Activated CD8-positive, alpha-beta memory T cell treated with anti-CD3 and anti-CD28 coated beads, Interleukin-2, amount 50 U/mL, for 4 hours (primary cell): ENCODE results near the gene CCBE1.
"Not testable (repeated sequence)": the region's sequence is repeated elsewhere in the genome, so short reads cannot be mapped to it uniquely, and the experiment has no call there.

Experiments used
- DNase-seq: peaks from one replicate; pipeline ENCODE4 v3.0.0-alpha.2; 2020

Gene CCBE1

GRCh38 chr18:59675346-59675745, 21.9 kb downstream of the CCBE1 start:
- no peak for DNase-seq

DNA sequence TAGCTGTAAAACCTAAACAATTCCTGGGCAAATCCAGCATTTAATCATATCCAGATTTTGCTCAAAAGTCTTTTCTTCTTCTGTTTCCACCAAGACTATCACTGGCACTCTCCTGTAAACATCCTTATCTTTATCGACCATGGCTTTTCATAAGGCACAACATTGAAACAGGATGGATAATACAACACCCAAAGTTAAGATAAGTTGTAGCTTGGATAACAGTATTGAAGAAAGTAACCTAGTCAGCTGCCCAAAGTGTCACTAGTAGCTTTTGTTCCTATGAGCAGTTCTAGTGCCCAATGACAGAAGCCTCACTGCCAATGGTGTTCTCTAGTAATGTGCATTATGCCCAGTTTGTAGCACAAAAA, 22.3 kb downstream of the CCBE1 start:
- no peak for DNase-seq

DNA sequence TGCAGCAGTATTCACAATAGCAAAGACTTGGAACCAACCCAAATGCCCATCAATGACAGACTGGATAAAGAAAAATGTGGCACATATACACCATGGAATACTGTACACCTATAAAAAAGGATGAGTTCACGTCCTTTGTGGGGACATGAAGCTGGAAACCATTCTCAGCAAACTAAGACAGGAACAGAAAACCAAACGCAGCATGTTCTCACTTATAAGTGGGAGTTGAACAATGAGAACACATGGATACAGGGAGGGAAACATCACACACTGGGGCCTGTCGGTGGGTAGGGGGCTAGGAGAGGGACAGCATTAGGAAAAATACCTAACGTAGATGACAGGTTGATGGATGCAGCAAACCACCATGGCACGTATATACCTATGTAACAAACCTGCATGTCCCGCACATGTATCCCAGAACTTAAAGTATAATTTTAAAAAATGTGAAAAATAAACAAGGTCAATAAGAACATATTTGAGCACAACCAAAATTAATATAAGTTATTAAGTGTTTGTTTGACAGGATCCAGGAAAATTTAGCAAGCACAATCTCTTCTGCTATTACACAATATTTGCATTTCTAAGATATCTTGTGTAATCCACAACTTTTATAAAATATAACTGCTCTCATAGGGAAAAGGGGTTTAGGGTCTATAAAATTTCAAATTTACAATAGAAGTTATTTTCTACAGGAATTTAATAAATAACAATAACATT, 22.9 kb downstream of the CCBE1 start:
- no peak for DNase-seq

DNA sequence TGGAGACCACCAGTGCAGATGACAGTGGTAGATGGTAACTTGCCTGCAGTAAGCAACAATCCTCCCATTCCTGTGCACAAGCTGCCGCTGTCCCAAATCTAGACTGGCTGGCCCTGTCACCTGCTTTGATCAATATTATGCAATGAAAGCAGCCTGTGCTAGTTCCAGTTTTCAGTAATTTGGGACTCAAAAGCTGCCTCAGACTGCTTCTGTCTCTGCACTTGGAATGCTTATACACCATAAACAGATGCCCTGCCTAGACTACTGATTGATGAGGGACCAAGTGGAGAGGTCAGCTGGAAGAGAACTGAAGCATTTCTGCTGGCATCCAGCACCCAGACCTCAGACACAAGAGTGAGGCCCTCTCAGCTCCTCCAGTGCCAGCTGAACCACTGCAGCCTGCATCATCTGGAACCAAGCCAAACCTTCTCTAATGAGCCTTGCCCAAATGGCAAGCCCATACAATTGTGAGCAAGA, 24.9 kb downstream of the CCBE1 start:
- no peak for DNase-seq

- no peak for DNase-seq
Measured at GRCh38 chr18:59671551-59671950, 25.7 kb downstream of the CCBE1 start.

GRCh38 chr18:59669872-59670657, 27.2 kb downstream of the CCBE1 start:
- no peak for DNase-seq

DNA sequence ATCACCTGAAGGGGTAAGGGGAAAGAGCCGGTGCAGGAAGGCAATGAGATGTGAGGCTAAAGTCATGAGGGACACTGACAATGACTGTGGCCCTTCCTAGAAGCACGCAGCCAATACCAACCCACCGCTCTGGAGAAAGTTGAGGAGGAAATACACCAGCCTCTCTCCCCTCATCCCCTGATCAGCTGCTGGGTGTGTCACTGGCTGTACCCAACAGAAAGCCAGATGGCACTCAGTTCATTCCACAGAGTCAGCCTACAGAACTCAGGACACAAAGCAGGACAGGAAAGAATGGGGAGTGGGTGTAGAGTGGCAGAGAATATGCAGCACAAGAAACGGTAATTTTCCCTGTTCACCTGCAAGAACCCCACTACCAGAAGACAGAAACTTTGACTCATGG, 29.7 kb downstream of the CCBE1 start:
- no peak for DNase-seq

DNA sequence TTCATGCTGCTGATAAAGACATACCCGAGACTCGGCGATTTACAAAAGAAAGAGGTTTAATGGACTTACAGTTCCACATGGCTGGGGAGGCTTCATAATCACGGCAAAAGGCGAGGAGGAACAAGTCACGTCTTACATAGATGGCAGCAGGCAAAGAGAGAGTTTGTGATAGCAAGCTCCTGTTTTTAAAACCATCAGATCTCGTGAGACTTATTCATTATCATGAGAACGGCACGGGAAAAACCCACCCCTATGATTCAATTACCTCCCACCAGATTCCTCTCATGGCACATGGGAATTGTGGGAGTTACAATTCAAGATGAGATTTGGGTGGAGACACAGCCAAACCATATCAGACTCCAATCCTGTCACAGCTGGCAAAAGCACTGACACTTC, 31.2 kb downstream of the CCBE1 start:
- DNase-seq = not testable (repeated sequence)

DNA sequence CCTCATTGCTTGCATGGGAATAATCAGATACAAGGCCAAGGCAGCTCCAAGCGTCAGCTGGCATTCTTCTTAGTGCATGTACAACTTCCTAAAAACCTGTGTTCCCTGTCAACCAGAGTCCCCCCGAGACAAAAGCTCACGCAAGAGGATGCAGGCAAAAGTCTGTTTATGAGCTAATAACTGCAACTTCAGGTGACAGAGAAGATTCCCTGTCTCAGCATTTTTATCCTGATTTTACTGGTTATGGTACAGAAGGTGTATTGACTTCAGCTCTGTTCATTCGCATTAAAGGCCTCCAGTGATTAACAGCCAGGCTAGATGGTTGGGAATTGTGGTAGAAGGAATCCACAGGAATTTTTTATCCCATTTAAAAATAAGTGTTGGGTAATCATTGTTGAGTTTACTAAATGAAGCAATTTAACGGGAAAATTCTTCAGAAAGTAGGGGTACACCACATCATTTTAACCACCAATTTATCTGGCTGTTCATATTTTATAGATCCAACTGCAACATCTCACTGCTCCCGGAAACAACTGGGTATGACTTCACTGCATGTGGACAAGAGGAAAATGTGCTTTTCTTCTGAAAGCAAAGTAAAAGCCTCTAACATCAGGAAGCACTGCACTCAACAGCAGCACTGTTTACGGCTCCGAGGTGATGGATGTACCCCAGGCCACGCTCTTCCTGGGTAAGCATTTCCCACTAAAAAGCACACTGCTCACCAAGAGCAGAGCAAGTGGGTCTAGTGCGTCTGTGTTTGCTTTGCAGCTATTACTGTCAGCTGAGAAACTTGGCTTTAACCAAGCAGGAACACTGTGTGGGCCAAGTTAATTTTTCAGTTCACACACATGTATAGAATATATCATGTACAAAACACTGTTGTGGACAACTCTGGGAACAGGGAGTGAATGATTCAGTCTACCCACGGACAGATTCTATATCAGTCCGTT, 31.9 kb downstream of the CCBE1 start:
- DNase-seq = no peak

GRCh38 chr18:59664329-59664728, 32.9 kb downstream of the CCBE1 start:
- DNase-seq = no peak

GRCh38 chr18:59663096-59663495, 34.1 kb downstream of the CCBE1 start:
- DNase-seq = no peak

DNA sequence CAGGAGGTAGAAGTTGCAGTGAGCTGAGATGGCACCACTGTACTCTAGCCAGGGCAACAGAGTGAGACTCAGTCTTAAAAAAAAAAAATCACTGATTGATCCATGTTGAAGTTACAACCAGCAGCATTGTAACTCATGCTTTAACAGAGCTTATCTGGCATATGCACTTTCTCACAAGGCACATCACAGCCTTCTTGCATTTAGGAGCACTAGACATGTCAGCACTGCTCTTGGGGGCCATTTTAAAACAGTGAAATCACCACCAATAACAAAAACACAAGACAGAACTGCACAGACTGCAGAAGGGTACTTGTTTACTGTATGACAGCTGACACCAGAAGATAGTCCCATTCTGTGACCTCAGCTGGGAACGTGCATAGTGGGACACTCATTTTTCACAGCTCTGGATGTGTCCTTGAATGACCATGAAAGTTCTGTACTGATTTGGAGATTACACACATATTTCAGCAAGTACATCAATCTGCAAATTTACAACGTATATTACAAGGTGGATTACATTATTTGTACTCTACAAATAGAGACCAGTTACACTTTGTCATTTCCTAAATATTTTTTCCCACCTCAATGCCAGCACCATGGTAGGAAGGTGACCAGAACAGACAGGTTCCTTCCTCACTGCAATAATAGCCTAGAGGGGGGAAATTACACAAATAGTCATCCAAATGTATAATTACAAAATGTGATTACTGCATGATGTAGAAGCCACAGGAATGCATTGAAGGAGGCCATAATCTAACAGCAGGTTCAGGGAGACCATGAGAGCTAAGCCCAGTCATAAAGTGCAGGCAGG, 35.1 kb downstream of the CCBE1 start:
- DNase-seq = no peak

DNA sequence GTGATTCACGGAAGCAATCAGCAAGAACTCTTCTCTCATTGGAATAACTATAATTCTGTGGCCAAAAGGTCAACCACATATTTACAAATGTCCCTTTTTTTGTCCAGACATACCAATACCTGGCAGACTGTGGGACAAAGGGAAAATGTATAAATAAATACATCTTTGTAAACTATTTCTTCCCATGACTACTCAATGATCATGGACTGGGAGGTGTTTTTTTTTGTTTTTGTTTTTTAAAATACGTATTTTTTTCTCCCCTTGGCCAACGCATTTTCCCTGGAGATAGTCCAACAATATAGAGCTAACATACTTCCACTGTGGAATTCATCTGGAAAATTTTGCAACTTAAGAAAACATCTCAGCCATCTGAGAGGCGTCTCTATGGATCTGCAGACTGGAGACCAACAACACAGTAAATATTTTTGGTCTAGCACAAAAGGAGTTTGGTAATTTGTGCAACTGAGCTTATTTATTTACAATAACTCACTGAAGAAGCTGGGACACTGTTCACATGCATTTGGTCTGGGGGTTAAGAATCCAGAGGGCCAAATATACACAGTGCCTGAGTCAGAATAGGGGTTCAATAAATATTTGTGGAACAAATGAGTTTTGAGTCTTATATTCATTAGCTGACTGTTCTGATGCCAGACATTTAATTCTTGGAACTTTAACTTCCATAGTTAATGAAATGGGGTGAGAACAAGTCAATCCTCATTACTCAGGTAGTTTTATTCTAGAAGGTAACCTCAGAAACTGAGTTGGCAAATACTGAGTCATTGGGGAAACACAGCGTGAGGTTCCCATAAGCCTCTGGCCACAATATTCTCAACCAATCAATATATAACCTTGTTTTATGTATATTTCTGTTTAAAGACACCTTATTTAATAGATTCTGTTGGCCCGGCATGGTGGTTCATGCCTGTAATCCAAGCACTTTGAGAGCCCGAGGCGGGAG, 36.2 kb downstream of the CCBE1 start:
- DNase-seq = no peak

GRCh38 chr18:59660366-59660765, 36.9 kb downstream of the CCBE1 start:
- DNase-seq = no peak

- DNase-seq = no peak
Measured at GRCh38 chr18:59659508-59660170, 37.6 kb downstream of the CCBE1 start.

DNA sequence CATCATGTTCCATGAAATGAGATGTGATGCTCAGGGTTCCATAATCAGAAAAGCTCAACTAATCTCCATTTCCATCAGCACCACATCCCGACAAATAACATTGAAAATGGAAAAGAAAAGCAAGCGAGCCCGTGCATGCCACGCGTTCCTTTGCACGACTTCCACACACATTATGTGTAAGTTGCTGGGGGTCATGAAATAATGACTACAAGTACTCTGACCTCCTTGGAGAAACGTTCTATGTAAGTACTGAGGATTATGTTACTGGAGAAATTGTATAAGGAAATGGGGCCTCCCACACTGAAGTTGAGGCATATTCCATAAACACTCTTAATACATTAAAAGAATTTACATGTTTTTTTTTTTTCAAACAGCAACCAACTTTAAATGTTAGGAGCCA, 38.3 kb downstream of the CCBE1 start:
- no peak for DNase-seq

GRCh38 chr18:59657012-59657411, 40.2 kb downstream of the CCBE1 start:
- DNase-seq = no peak

GRCh38 chr18:59656373-59656887, 40.8 kb downstream of the CCBE1 start:
- no peak for DNase-seq

DNA sequence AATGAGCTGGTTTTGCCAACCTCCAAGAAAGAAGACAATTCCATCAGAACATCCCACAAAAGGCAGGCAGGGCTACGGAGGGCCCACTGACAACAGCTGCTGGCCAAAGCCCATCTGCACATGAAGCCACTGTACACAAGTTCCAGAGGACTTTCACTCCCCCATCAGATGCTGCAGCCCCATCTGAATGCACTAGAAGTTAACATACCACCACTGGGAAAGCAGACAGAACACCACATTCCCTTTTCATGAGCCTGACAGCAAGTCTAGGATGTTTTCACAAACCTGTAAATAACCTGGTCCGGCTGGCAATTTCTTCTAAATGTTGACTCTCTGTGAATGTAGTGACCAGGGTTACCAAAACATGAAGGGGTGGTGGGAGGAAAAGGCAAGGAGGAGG, 41.5 kb downstream of the CCBE1 start:
- no peak for DNase-seq

GRCh38 chr18:59651071-59651470, 46.2 kb downstream of the CCBE1 start:
- DNase-seq = no peak
